Kidney epithelial cell (primary cell): ENCODE measurements around the gene ARPP19. TPM values are rescaled to one million over a fixed set of nuclear protein-coding genes. Genes with fewer than 3 reads are reported as not detected.
A peak's percentile ranks its signal among the peaks of the same experiment; 100 is the strongest.

ENCODE experiments used
- DNase-seq: peaks from one replicate; pipeline ENCODE4 v3.0.0-alpha.2; 2010; ENCODE audit warnings: low read depth
- H3K27me3 ChIP-seq: 2 replicates; pipeline ENCODE4 v1.6.0; 2011; ENCODE audit warnings: low read length; ENCODE audit not compliant: control insufficient read depth, insufficient read depth
- H3K36me3 ChIP-seq: 2 replicates; pipeline ENCODE4 v1.5.1; 2011; ENCODE audit warnings: low read length; ENCODE audit not compliant: control insufficient read depth, insufficient read depth
- H3K4me3 ChIP-seq: 2 replicates; pipeline ENCODE4 v1.5.1; 2011; ENCODE audit warnings: low read depth, mild to moderate bottlenecking, control low read depth, low read length
- CTCF ChIP-seq: IDR thresholded peaks from 2 replicates; pipeline ENCODE4 v1.5.1; 2011; ENCODE audit warnings: mild to moderate bottlenecking, moderate library complexity, low read length, control low read depth, inconsistent platforms; ENCODE audit not compliant: insufficient read depth, poor library complexity, severe bottlenecking
- total RNA-seq: library from RNA; depleted of rRNA; stranded (reverse); fragments of >200 nt; gene quantifications from 2 replicates; pipeline ENCODE4 v1.2.3, GENCODE V29; 2015

The ARPP19 gene
- total RNA-seq, 1 donor from 2014 or later = 155 TPM

- TF ChIP-seq CTCF = no peak
- peaks cover 2% of the 10 kb centered on the region for H3K27me3 ChIP-seq
- no peak overlapping the region for H3K4me3 ChIP-seq
- no peaks in the 10 kb centered on the region for H3K36me3 ChIP-seq
- no peak for DNase-seq
Measured at GRCh38 chr15:52527196-52527910, 41.5 kb downstream of the ARPP19 start.

GRCh38 chr15:52524223-52525136 lies 44.4 kb downstream of the ARPP19 start:
- TF ChIP-seq CTCF = no peak
- H3K36me3 ChIP-seq = no peaks in the 10 kb centered on the region
- DNase-seq = no peak
- H3K4me3 ChIP-seq = no peak overlapping the region
- no peaks in the 10 kb centered on the region for H3K27me3 ChIP-seq

- H3K36me3 ChIP-seq = no peaks in the 10 kb centered on the region
- DNase-seq = no peak
- H3K4me3 ChIP-seq = no peak overlapping the region
- TF ChIP-seq CTCF = no peak
- no peaks in the 10 kb centered on the region for H3K27me3 ChIP-seq
Measured at GRCh38 chr15:52523647-52524046, 45.2 kb downstream of the ARPP19 start.

GRCh38 chr15:52523192-52523591 lies 45.6 kb downstream of the ARPP19 start:
- H3K27me3 ChIP-seq = no peaks in the 10 kb centered on the region
- H3K4me3 ChIP-seq = no peak overlapping the region
- TF ChIP-seq CTCF = no peak
- no peaks in the 10 kb centered on the region for H3K36me3 ChIP-seq
- DNase-seq = peak; percentile 64

- no peaks in the 10 kb centered on the region for H3K27me3 ChIP-seq
- TF ChIP-seq CTCF = no peak
- no peak for DNase-seq
- no peak overlapping the region for H3K4me3 ChIP-seq
- no peaks in the 10 kb centered on the region for H3K36me3 ChIP-seq
Measured at GRCh38 chr15:52521682-52522081, 47.1 kb downstream of the ARPP19 start.
